HUES64 (cell line): ENCODE measurements around the gene NFAT5.
"Not testable (repeated sequence)": the region's sequence is repeated elsewhere in the genome, so short reads cannot be mapped to it uniquely, and the experiment has no call there.

Experiments
- H3K27ac ChIP-seq: 2 replicates; pipeline ENCODE4 v1.7.0; 2013; ENCODE audit warnings: low read depth, low read length, inconsistent platforms
- H3K27me3 ChIP-seq: 2 replicates; pipeline ENCODE4 v1.6.1; 2013; ENCODE audit warnings: mild to moderate bottlenecking, low read length; ENCODE audit not compliant: insufficient read depth
- H3K36me3 ChIP-seq: 2 replicates; pipeline ENCODE4 v1.6.1; 2013; ENCODE audit warnings: mild to moderate bottlenecking, low read length; ENCODE audit not compliant: insufficient read depth
- H3K4me1 ChIP-seq: 2 replicates; pipeline ENCODE4 v1.6.1; 2013; ENCODE audit warnings: mild to moderate bottlenecking, low read length, moderate library complexity; ENCODE audit not compliant: insufficient read depth
- H3K4me3 ChIP-seq: 2 replicates; pipeline ENCODE4 v1.5.1; 2013; ENCODE audit warnings: mild to moderate bottlenecking, low read length, moderate library complexity
- H3K9ac ChIP-seq: 2 replicates; pipeline ENCODE4 v1.6.1; 2013; ENCODE audit warnings: mild to moderate bottlenecking, low read depth, low read length
- H3K9me3 ChIP-seq: 2 replicates; pipeline ENCODE4 v1.6.1; 2013; ENCODE audit warnings: low read depth, low read length; ENCODE audit not compliant: insufficient read depth
- WGBS: fragments of 150-250, 120-280 bp; methylation state at CpG from one replicate; pipeline ENCODE4 v1.1.7; 2013; ENCODE audit warnings: missing lambda C conversion rate; 5-methylcytosine and 5-hydroxymethylcytosine counted together

NFAT5 gene

DNA sequence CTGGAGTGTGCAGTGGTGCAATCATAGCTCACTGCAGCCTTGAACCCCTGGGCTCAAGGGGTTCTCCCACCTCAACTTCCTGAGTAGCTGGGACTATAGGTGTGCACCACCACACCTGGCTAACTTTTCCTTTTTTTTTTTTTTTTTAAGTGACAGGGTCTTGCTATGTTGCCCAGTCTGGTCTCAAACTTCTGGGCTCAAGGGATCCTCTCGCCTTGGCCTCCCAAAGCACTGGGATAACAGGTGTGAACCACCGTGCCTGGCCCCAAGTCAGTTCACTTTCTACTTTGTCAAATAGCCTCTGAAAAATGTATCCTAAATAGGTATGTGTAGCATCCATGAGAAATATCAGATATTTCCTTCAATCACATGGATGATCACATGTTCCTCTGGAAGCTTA lies 9.9 kb upstream of the NFAT5 start:
- H3K9ac ChIP-seq, result no peak overlapping the region
- H3K9me3 ChIP-seq, result no peaks in the 10 kb centered on the region
- H3K27me3 ChIP-seq, result no peaks in the 10 kb centered on the region
- H3K36me3 ChIP-seq, result no peaks in the 10 kb centered on the region
- 78% methylated on average over 2 of the region's 2 CpGs for WGBS
- no peak overlapping the region for H3K4me3 ChIP-seq
- H3K4me1 ChIP-seq, result no peaks in the 10 kb centered on the region
- H3K27ac ChIP-seq, result no peak overlapping the region

DNA sequence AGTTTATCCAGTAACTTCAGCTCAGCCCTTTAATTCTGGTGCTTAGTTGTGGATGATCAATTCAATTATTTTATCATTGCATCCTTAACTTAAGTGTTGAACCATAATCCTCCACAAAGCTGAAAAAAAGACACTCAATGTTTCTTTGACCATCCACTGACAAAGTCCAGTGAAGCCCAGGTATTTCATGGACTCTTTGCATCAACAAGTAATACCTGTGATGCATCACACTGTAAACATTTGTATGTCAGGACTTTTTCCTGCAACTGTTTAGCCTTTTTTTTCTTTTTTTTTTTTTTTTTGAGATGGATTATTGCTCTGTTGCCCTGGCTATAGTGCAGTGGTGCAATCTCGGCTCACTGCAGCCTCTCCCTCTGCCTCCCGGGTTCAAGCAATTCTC lies 6.6 kb upstream of the NFAT5 start:
- Histone ChIP-seq H3K9me3 (no peaks in the 10 kb centered on the region), H3K4me3 (no peak overlapping the region), H3K36me3 (no peaks in the 10 kb centered on the region), H3K27me3 (no peaks in the 10 kb centered on the region), H3K4me1 (peaks cover 9% of the 10 kb centered on the region), H3K9ac (no peak overlapping the region), H3K27ac (no peak overlapping the region)
- WGBS, result 98% methylated on average over 2 of the region's 2 CpGs

DNA sequence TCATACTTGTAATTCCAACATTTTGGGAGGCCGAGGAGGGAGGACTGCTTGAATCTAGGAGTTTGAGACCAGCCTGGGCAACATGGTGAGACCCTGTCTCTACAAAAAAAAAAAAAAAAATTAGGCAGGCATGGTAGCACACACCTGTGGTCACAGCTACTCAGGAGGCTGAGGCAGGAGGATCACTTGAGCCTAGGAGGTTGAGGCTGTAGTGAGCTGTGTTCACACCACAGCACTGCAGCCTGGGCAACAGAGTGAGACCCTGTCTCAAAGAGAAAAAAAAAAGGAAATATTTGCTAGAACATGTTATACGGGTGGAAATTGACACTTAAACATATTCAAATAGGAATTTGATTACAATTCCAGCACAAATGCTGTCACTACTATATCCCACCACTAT lies 4.4 kb upstream of the NFAT5 start:
- not testable (repeated sequence) for H3K36me3 ChIP-seq, H3K4me3 ChIP-seq, H3K27me3 ChIP-seq, H3K9me3 ChIP-seq, H3K27ac ChIP-seq, H3K9ac ChIP-seq
- WGBS, result 80% methylated on average over 2 of the region's 2 CpGs
- H3K4me1 ChIP-seq, result peaks cover 19% of the 10 kb centered on the region

DNA sequence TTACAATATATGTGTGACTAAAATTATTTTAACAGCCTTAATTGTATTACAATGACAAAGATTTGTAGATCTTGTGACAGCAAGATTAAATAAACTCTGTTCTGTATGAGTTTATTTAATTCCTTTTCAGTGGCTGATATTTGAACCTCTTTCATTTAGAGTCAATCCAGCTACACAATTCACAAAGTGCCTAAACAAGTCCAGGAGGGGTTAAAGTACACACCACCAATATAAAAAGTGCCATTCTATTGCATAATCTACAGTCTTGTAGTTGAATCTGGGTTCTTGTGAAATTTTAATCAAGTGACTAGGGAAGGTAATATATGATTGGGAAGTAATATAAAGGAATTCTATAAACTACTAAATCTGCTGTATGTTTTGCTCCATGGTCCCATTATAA lies 3.9 kb upstream of the NFAT5 start:
- H3K36me3 ChIP-seq, result no peaks in the 10 kb centered on the region
- H3K9me3 ChIP-seq, result no peaks in the 10 kb centered on the region
- H3K27ac ChIP-seq, result no peak overlapping the region
- no peaks in the 10 kb centered on the region for H3K27me3 ChIP-seq
- H3K4me3 ChIP-seq, result no peak overlapping the region
- H3K4me1 ChIP-seq, result peaks cover 19% of the 10 kb centered on the region
- H3K9ac ChIP-seq, result no peak overlapping the region

DNA sequence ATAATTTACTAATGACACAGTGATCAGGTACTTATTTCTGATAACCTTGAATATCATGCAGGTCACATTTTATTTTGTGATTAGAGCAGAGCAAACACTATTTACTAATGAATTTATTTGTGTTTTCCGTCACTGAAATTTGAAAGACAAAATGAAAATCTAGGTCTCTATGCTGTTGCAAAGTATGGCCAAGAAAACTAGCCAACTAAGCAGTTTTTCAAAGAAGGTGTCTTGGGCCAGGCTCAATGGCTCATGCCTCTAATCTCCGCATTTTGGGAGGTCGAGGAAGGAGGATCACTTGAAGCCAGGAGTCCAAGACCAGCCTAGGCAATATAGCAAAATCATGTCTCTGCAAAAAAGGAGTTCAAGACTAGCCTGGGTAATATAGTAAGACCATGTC lies 3.0 kb upstream of the NFAT5 start:
- Histone ChIP-seq H3K4me1 (peaks cover 26% of the 10 kb centered on the region), H3K36me3 (no peaks in the 10 kb centered on the region), H3K9ac (no peak overlapping the region), H3K9me3 (no peaks in the 10 kb centered on the region), H3K27ac (no peak overlapping the region), H3K27me3 (no peaks in the 10 kb centered on the region), H3K4me3 (no peak overlapping the region)
- 93% methylated on average over 3 of the region's 3 CpGs for WGBS

DNA sequence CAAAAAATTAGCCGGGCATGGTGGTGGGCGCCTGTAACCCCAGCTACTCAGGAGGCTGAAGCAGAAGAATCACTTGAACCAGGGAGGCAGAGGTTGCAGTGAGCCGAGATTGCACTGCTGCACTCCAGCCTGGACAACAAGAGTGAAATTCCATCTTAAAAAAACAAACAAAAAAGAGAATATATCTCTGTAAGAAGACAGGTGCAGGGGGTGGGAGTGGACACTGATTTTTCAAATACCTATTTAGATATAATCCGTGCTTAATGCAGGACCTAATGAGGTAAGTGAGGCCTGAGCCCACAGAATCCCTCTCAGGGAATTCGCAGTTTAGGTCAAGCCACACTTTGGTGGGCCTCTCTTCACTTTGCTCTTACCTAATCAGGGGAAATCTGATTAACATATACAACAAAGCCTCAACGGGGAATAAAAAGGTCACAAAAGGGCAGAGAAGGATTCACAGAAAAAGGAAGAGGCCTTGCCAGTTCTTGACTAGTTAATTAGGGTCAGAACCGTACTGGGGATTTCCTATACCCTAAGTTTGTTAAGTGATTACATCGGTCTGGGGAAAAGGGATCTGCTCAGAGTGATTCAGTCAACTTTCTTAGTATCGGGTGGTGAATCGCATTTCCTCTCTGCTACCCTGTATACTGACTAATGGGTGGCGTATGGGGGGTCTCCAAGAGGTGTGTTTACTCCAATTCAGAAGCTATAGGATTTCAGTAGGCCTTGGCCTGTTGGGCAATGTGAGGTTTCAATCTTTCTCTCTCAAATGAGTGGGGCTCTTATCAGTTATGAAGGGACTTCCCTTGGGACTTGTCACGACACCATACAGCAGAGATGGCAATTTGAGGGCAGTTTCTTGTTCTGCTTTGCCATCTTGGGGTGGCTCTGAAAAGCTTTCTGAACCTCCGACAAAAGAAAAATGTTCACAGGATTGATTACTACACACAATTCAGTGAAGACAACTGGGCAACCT lies 1.9 kb upstream of the NFAT5 start:
- Histone ChIP-seq H3K36me3 (peaks cover 6% of the 10 kb centered on the region; the same call in 1 of the 2 replicates), H3K27ac (peak overlapping the region; percentile 77), H3K9me3 (no peaks in the 10 kb centered on the region), H3K4me1 (peaks cover 33% of the 10 kb centered on the region), H3K4me3 (peak overlapping the region; percentile 92), H3K9ac (peak overlapping the region; percentile 56), H3K27me3 (no peaks in the 10 kb centered on the region)
- WGBS, result 35% methylated on average over 13 of the region's 13 CpGs

DNA sequence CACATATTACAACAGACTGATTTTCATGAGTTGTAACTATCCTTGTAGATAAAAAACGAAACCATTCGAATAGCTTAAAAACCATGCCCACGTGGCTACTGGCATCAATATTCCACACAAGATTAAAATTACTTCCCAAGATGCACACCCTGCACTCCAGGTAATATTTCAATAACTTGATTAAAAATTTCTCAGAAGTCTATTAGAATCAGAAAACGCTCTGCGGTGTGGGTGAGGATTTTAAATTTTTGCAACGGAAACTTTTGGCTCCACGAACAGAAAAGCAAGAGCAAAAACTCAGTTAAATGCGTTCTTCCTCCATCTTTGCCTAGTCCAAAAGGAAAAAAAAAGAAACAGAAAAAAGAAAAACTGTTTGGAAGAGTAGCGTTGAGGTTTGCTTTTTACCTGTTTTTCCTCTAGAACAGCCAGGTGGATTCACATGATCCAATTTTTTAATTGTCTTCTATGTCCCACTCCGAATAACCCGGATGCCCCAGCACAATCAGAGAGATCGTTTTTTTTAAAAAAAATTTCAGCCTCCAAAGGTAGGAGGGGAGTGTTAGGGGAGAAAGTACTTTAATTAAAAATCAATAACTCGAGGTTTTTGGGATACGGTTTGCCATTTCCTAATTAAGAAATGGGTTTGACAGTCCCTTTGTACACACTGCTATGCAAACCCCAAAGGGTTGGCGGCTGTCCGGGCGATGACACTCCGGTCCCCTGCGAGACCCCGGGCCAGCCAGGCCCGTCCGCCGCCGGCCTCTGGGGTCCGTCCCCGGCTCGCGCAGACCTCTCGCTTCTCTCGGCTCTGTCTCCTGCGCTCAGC lies 708 bp upstream of the NFAT5 start:
- no peaks in the 10 kb centered on the region for H3K9me3 ChIP-seq
- H3K9ac ChIP-seq, result peak overlapping the region; percentile 87
- H3K4me3 ChIP-seq, result peak overlapping the region; percentile 92
- peaks cover 42% of the 10 kb centered on the region for H3K4me1 ChIP-seq
- peak overlapping the region; percentile 95 for H3K27ac ChIP-seq
- no peaks in the 10 kb centered on the region for H3K27me3 ChIP-seq
- peaks cover 10% of the 10 kb centered on the region; the same call in 1 of the 2 replicates for H3K36me3 ChIP-seq
- WGBS, result 11% methylated on average over 28 of the region's 31 CpGs

DNA sequence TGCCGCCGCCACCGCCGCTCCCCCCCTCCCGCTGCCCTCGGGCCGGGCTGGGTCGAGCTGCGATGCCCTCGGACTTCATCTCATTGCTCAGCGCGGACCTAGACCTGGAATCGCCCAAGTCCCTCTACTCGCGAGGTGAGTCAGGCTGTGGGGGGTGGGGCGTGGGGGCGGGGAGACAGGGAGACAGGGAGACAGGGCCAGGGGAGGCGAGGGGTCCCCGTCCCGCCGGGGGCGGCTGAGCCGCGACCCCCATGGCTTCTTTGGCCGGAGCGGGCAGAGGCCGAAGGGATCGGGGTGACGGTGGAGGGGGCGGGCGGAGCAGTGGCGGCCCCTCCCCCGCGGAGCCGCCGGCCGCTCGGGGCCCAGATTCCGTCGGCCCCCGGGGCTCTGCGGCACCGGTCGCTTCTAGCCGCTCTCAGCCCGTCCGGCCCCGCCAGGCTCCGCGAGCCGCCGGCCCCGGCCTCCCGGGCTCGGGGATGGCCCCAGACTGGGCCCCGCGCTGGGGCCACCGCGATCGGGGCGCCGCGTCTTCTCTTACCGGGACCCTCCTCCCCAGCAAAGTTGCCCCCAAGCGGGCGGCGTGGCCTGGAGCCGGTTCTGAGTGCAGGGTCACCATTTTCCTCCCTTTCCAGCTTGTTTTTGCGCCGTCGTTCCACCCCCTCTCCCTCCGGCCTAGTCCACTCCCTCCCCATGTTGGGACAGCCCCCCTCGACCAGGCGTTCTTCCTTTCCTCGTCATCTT lies 644 bp downstream of the NFAT5 start:
- Histone ChIP-seq H3K27ac (peak overlapping the region; percentile 96), H3K4me3 (peak overlapping the region; percentile 92), H3K36me3 (peaks cover 12% of the 10 kb centered on the region; the same call in 1 of the 2 replicates), H3K27me3 (no peaks in the 10 kb centered on the region), H3K4me1 (peaks cover 42% of the 10 kb centered on the region), H3K9me3 (no peaks in the 10 kb centered on the region), H3K9ac (peak overlapping the region; percentile 93)
- WGBS, result under 1% methylated on average over 75 of the region's 75 CpGs

DNA sequence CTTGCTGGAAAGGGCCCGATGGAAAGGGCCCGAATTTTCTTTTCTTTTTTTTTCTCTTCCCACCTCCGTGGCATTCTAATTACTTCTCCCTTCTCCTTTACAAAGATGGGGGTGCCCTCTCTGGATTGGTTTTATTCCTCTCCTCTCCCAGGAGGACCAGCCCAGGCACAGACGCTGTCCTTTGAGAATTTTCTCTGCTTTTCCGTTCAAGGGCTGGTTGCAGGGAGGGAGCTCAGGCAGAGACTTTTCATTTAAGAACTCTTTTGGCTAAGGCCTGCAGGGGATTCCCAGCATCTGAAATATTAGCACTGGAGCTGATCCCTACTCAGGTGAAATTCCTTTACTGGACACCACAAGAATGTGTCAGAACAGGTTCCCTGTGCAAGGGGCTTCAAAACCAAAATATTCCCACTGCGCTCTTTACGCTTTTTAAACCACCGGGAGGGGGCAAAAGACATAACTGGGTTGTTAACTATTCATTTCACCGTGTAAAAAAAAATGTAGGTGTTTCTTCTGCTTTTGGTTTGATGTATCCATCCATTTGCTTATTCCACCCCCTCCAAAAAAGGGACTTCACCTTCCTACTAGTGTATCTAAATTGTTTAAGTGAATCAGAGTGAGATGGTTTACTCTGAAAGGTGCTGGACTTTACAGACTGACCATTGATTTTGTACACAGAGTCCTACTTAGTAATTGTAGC lies 1.4 kb downstream of the NFAT5 start:
- Histone ChIP-seq H3K9me3 (no peaks in the 10 kb centered on the region), H3K36me3 (peaks cover 12% of the 10 kb centered on the region; the same call in 1 of the 2 replicates), H3K4me3 (peak overlapping the region; percentile 92), H3K27ac (peak overlapping the region; percentile 96), H3K9ac (peak overlapping the region; percentile 93), H3K27me3 (no peaks in the 10 kb centered on the region), H3K4me1 (peaks cover 42% of the 10 kb centered on the region)
- WGBS, result 2% methylated on average over 9 of the region's 9 CpGs

DNA sequence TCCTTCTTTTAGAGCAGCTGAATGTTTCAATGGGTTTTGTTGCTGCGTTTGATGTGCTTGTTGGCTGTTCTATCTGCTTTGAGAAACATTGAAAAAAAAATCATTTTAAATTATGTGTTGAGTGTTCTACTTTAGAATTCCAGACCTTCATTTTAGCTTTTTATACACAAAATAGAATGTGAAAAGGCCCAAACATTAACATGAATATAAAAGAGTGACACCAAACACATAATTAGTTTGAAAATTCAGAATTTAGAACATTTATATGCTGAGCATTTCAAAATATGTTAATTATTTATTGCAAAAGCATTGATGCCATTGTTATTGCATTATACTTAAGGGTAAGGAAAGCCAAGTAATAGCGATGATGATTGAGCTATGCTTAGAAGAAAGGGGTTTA lies 2.9 kb downstream of the NFAT5 start:
- Histone ChIP-seq H3K9me3 (no peaks in the 10 kb centered on the region), H3K36me3 (peaks cover 12% of the 10 kb centered on the region; the same call in 1 of the 2 replicates), H3K4me3 (0 out of 2 replicates have a peak overlapping the region, but pooled peaks have one; percentile 92), H3K9ac (no peak overlapping the region), H3K4me1 (peaks cover 38% of the 10 kb centered on the region), H3K27ac (no peak overlapping the region; the same call in 1 of the 2 replicates), H3K27me3 (no peaks in the 10 kb centered on the region)
- 60% methylated on average over 2 of the region's 2 CpGs for WGBS
